ENCODE results near the gene ADAM12.
"Not testable (repeated sequence)": the region's sequence is repeated elsewhere in the genome, so short reads cannot be mapped to it uniquely, and the experiment has no call there.

The ADAM12 gene

GRCh38 chr10:126352453-126352852, 35.8 kb downstream of the ADAM12 start:
- no peak for DNase-seq (ENCODE audit: insufficient read length, low spot score)
- FAIRE-seq = no peak
- TF ChIP-seq POLR2AphosphoS5 (IDR thresholded peaks at IDR 0.05; ENCODE audit: low read depth, low read length) (no peak), POLR2A (IDR thresholded peaks at IDR 0.05; ENCODE audit: low read depth, low read length) (no peak), TAF1 (IDR thresholded peaks at IDR 0.05; ENCODE audit: low read depth, low read length) (no peak), SPI1 (IDR thresholded peaks at IDR 0.05; ENCODE audit: low read depth, low read length) (no peak)

GRCh38 chr10:126351021-126351420, 37.3 kb downstream of the ADAM12 start:
- FAIRE-seq (no peak), DNase-seq (ENCODE audit: insufficient read length, low spot score) (no peak)
- TF ChIP-seq PAX5 (IDR thresholded peaks at IDR 0.05; ENCODE audit: insufficient read depth, low read length, severe bottlenecking) = no peak
- no peak for TF ChIP-seq SPI1 (IDR thresholded peaks at IDR 0.05; ENCODE audit: low read depth, low read length)
- TF ChIP-seq TAF1 (IDR thresholded peaks at IDR 0.05; ENCODE audit: low read depth, low read length) = no peak
- no peak for TF ChIP-seq POU2F2 (IDR thresholded peaks at IDR 0.05; ENCODE audit: low read depth, low read length)
- no peak for TF ChIP-seq POLR2A (IDR thresholded peaks at IDR 0.05; ENCODE audit: low read depth, low read length)
- no peak for TF ChIP-seq POLR2AphosphoS5 (IDR thresholded peaks at IDR 0.05; ENCODE audit: low read depth, low read length)

GRCh38 chr10:126350216-126350992, 37.9 kb downstream of the ADAM12 start:
- no peak for DNase-seq (ENCODE audit: insufficient read length, low spot score)
- no peak for TF ChIP-seq POLR2AphosphoS5 (IDR thresholded peaks at IDR 0.05; ENCODE audit: low read depth, low read length)
- TF ChIP-seq PAX5 (IDR thresholded peaks at IDR 0.05; ENCODE audit: insufficient read depth, low read length, severe bottlenecking) = no peak
- TF ChIP-seq TAF1 (IDR thresholded peaks at IDR 0.05; ENCODE audit: low read depth, low read length) = no peak
- no peak for TF ChIP-seq SPI1 (IDR thresholded peaks at IDR 0.05; ENCODE audit: low read depth, low read length)
- TF ChIP-seq POLR2A (IDR thresholded peaks at IDR 0.05; ENCODE audit: low read depth, low read length) = no peak
- no peak for FAIRE-seq

GRCh38 chr10:126349676-126350075, 38.6 kb downstream of the ADAM12 start:
- DNase-seq (ENCODE audit: insufficient read length, low spot score) = no peak
- FAIRE-seq = no peak
- TF ChIP-seq PAX5 (IDR thresholded peaks at IDR 0.05; ENCODE audit: insufficient read depth, low read length, severe bottlenecking) (no peak), POLR2A (IDR thresholded peaks at IDR 0.05; ENCODE audit: low read depth, low read length) (no peak), POU2F2 (IDR thresholded peaks at IDR 0.05; ENCODE audit: low read depth, low read length) (no peak), TAF1 (IDR thresholded peaks at IDR 0.05; ENCODE audit: low read depth, low read length) (no peak)

- no peak for TF ChIP-seq POLR2A (IDR thresholded peaks at IDR 0.05; ENCODE audit: low read depth, low read length)
- TF ChIP-seq TAF1 (IDR thresholded peaks at IDR 0.05; ENCODE audit: low read depth, low read length) = no peak
- TF ChIP-seq POU2F2 (IDR thresholded peaks at IDR 0.05; ENCODE audit: low read depth, low read length) = no peak
- no peak for TF ChIP-seq SPI1 (IDR thresholded peaks at IDR 0.05; ENCODE audit: low read depth, low read length)
- no peak for TF ChIP-seq PAX5 (IDR thresholded peaks at IDR 0.05; ENCODE audit: insufficient read depth, low read length, severe bottlenecking)
- TF ChIP-seq POLR2AphosphoS5 (IDR thresholded peaks at IDR 0.05; ENCODE audit: low read depth, low read length) = no peak
- FAIRE-seq = no peak
- no peak for DNase-seq (ENCODE audit: insufficient read length, low spot score)
These were observed 39.2 kb downstream of the ADAM12 start for GRCh38 chr10:126349101-126349500.

- DNase-seq (ENCODE audit: insufficient read length, low spot score); FAIRE-seq: not testable (repeated sequence)
These were observed 44.8 kb downstream of the ADAM12 start for GRCh38 chr10:126343496-126343895.

GRCh38 chr10:126342680-126343079, 45.6 kb downstream of the ADAM12 start:
- no peak for TF ChIP-seq TAF1 (IDR thresholded peaks at IDR 0.05; ENCODE audit: low read depth, low read length)
- TF ChIP-seq POLR2AphosphoS5 (IDR thresholded peaks at IDR 0.05; ENCODE audit: low read depth, low read length) = no peak
- no peak for TF ChIP-seq PAX5 (IDR thresholded peaks at IDR 0.05; ENCODE audit: insufficient read depth, low read length, severe bottlenecking)
- no peak for TF ChIP-seq POU2F2 (IDR thresholded peaks at IDR 0.05; ENCODE audit: low read depth, low read length)
- TF ChIP-seq POLR2A (IDR thresholded peaks at IDR 0.05; ENCODE audit: low read depth, low read length) = no peak
- no peak for TF ChIP-seq SPI1 (IDR thresholded peaks at IDR 0.05; ENCODE audit: low read depth, low read length)
- no peak for FAIRE-seq
- no peak for DNase-seq (ENCODE audit: insufficient read length, low spot score)

GRCh38 chr10:126341491-126341890, 46.8 kb downstream of the ADAM12 start:
- TF ChIP-seq POLR2A (IDR thresholded peaks at IDR 0.05; ENCODE audit: low read depth, low read length) (no peak), TAF1 (IDR thresholded peaks at IDR 0.05; ENCODE audit: low read depth, low read length) (no peak), PAX5 (IDR thresholded peaks at IDR 0.05; ENCODE audit: insufficient read depth, low read length, severe bottlenecking) (no peak), POU2F2 (IDR thresholded peaks at IDR 0.05; ENCODE audit: low read depth, low read length) (no peak), POLR2AphosphoS5 (IDR thresholded peaks at IDR 0.05; ENCODE audit: low read depth, low read length) (no peak), SPI1 (IDR thresholded peaks at IDR 0.05; ENCODE audit: low read depth, low read length) (no peak)
- DNase-seq (ENCODE audit: insufficient read length, low spot score) (no peak), FAIRE-seq (no peak)

- FAIRE-seq (no peak), DNase-seq (ENCODE audit: insufficient read length, low spot score) (no peak)
- TF ChIP-seq POLR2AphosphoS5 (IDR thresholded peaks at IDR 0.05; ENCODE audit: low read depth, low read length) (no peak), POLR2A (IDR thresholded peaks at IDR 0.05; ENCODE audit: low read depth, low read length) (no peak), SPI1 (IDR thresholded peaks at IDR 0.05; ENCODE audit: low read depth, low read length) (no peak), TAF1 (IDR thresholded peaks at IDR 0.05; ENCODE audit: low read depth, low read length) (no peak), PAX5 (IDR thresholded peaks at IDR 0.05; ENCODE audit: insufficient read depth, low read length, severe bottlenecking) (no peak), POU2F2 (IDR thresholded peaks at IDR 0.05; ENCODE audit: low read depth, low read length) (no peak)
These were observed 50.9 kb downstream of the ADAM12 start for GRCh38 chr10:126337251-126337810.

GRCh38 chr10:126336801-126337200, 51.5 kb downstream of the ADAM12 start:
- TF ChIP-seq POLR2AphosphoS5 (IDR thresholded peaks at IDR 0.05; ENCODE audit: low read depth, low read length) = no peak
- DNase-seq (ENCODE audit: insufficient read length, low spot score) (no peak), FAIRE-seq (no peak)

Measured in GM12891 (cell line).